NCI-H510A (cell line): Measurements from ENCODE around the gene IL1RL2.

ENCODE experiments used
- DNase-seq: peaks from one replicate; lab custom pipeline; 2025; lab: John Stamatoyannopoulos, UW

Gene IL1RL2

GRCh38 chr2:102194609-102195268 is 7.9 kb downstream of the IL1RL2 start:
- DNase-seq, result no peak

- no peak for DNase-seq
Observed at GRCh38 chr2:102197389-102198137, 10.7 kb downstream of the IL1RL2 start.

GRCh38 chr2:102200539-102200938 is 13.7 kb downstream of the IL1RL2 start:
- no peak for DNase-seq

- no peak for DNase-seq
Observed at GRCh38 chr2:102204638-102205037, 17.8 kb downstream of the IL1RL2 start.

GRCh38 chr2:102206666-102207341 is 20.0 kb downstream of the IL1RL2 start:
- DNase-seq, result no peak

GRCh38 chr2:102208774-102209173 is 22.0 kb downstream of the IL1RL2 start:
- DNase-seq, result no peak

GRCh38 chr2:102209474-102209873 is 22.7 kb downstream of the IL1RL2 start:
- no peak for DNase-seq

GRCh38 chr2:102217032-102217431 is 30.2 kb downstream of the IL1RL2 start:
- no peak for DNase-seq

- DNase-seq, result no peak
Observed at GRCh38 chr2:102224824-102225739, 38.3 kb downstream of the IL1RL2 start.

GRCh38 chr2:102226171-102226570 is 39.3 kb downstream of the IL1RL2 start:
- no peak for DNase-seq

- peak; percentile 22 for DNase-seq
Observed at GRCh38 chr2:102226612-102227391, 40.0 kb downstream of the IL1RL2 start.

- no peak for DNase-seq
Observed at GRCh38 chr2:102229141-102229769, 42.4 kb downstream of the IL1RL2 start.

- no peak for DNase-seq
Observed at GRCh38 chr2:102230410-102230909, 43.6 kb downstream of the IL1RL2 start.

- no peak for DNase-seq
Observed at GRCh38 chr2:102233132-102233884, 46.5 kb downstream of the IL1RL2 start.

- no peak for DNase-seq
Observed at GRCh38 chr2:102235042-102235473, 48.2 kb downstream of the IL1RL2 start.

- DNase-seq, result no peak
Observed at GRCh38 chr2:102235491-102235890, 48.7 kb downstream of the IL1RL2 start.

GRCh38 chr2:102236132-102236531 is 49.3 kb downstream of the IL1RL2 start:
- no peak for DNase-seq

GRCh38 chr2:102237176-102237575 is 50.4 kb downstream of the IL1RL2 start:
- DNase-seq, result no peak

GRCh38 chr2:102238039-102238756 is 51.4 kb downstream of the IL1RL2 start:
- DNase-seq, result no peak
